MM.1S (cell line): ENCODE measurements around the gene CXCR3.

Experiments
- DNase-seq: peaks from one replicate; pipeline ENCODE4 v3.0.0-alpha.2; 2015
- H2AFZ ChIP-seq: fragments of 300-600 bp; sonication (generic); 2 replicates; pipeline ENCODE4 v1.6.0; 2016; ENCODE audit warnings: antibody characterized with exemption, low read length
- H3F3A ChIP-seq: fragments of 300-600 bp; sonication (generic); 2 replicates; pipeline ENCODE4 v1.6.1; 2016; ENCODE audit warnings: mild to moderate bottlenecking, antibody characterized with exemption, low read length, moderate library complexity, mixed read lengths; ENCODE audit not compliant: insufficient read depth
- H3K27ac ChIP-seq: fragments of 300-600 bp; sonication (generic); 2 replicates; pipeline ENCODE4 v1.5.1; 2016; ENCODE audit warnings: mild to moderate bottlenecking, low read length
- H3K27me3 ChIP-seq: fragments of 300-600 bp; sonication (generic); replicated peaks from 2 replicates; pipeline ENCODE4 v1.6.0; 2016; ENCODE audit warnings: low read length; ENCODE audit not compliant: insufficient read depth
- H3K36me3 ChIP-seq: fragments of 300-600 bp; sonication (generic); replicated peaks from 2 replicates; pipeline ENCODE4 v1.6.1; 2016; ENCODE audit warnings: mild to moderate bottlenecking, low read length, mixed read lengths; ENCODE audit not compliant: insufficient read depth
- H3K4me1 ChIP-seq: fragments of 300-600 bp; sonication (generic); 2 replicates; pipeline ENCODE4 v1.6.1; 2016; ENCODE audit warnings: low read length, mixed read lengths
- H3K4me2 ChIP-seq: fragments of 300-600 bp; sonication (generic); 2 replicates; pipeline ENCODE4 v1.6.0; 2016; ENCODE audit warnings: low read depth, low read length
- H3K4me3 ChIP-seq: fragments of 300-600 bp; sonication (generic); 2 replicates; pipeline ENCODE4 v1.5.1; 2016; ENCODE audit warnings: low read length, mixed read lengths
- H3K79me2 ChIP-seq: fragments of 300-600 bp; sonication (generic); 2 replicates; pipeline ENCODE4 v1.6.1; 2016; ENCODE audit warnings: mixed run types, low read length, mixed read lengths
- H3K9ac ChIP-seq: fragments of 300-600 bp; sonication (generic); 2 replicates; pipeline ENCODE4 v1.6.1; 2016; ENCODE audit warnings: low read length, mixed read lengths
- H3K9me2 ChIP-seq: fragments of 300-600 bp; sonication (generic); replicated peaks from 2 replicates; pipeline ENCODE4 v1.6.1; 2016; ENCODE audit warnings: mild to moderate bottlenecking, low read length, mixed read lengths; ENCODE audit not compliant: insufficient read depth
- H3K9me3 ChIP-seq: fragments of 300-600 bp; sonication (generic); replicated peaks from 2 replicates; pipeline ENCODE4 v1.6.1; 2016; ENCODE audit warnings: mild to moderate bottlenecking, low read length, mixed read lengths; ENCODE audit not compliant: insufficient read depth
- H4K20me1 ChIP-seq: fragments of 300-600 bp; sonication (generic); 2 replicates; pipeline ENCODE4 v1.6.1; 2016; ENCODE audit warnings: mild to moderate bottlenecking, low read length, moderate library complexity, mixed read lengths; ENCODE audit not compliant: insufficient read depth
- EZH2 ChIP-seq: fragments of 300-600 bp; sonication (generic); optimal IDR thresholded peaks from 2 replicates; pipeline ENCODE3; 2017; ENCODE audit warnings: low read depth, mild to moderate bottlenecking, antibody characterized with exemption, low read length, mixed read lengths
- EZH2phosphoT487 ChIP-seq: fragments of 300-600 bp; sonication (generic); IDR thresholded peaks from 2 replicates; pipeline ENCODE4 v1.6.1; 2018; ENCODE audit warnings: antibody characterized with exemption, low read length
- TF ChIP-seq, protein P1 (sequence below): fragments of 300-600 bp; sonication (generic); IDR thresholded peaks from 2 replicates; pipeline ENCODE4 v1.5.1; 2016; ENCODE audit warnings: antibody characterized with exemption, low read length, mixed read lengths

The CXCR3 gene

DNA sequence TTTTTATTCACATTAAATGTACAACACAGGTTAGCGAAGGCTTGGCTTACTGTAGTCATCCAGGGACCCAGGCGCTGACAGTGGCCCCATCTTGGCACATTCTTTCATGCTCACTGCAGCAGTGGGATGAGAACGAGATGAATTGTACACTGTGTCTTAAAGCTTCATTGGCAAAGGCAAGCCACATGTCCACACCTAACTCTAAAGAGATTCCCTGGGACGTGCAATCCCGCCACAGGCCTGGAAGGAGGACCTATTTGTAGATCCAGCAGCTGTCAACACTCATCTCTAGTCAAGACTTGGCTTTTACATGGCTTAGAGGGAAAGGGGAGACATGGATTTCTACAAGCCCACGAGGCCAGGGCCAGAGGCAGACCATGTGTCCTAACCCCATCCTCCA is 16.1 kb upstream of the CXCR3 start:
- Histone ChIP-seq H3K27ac (no peak overlapping the region), H3K9me3 (no peaks in the 10 kb centered on the region), H3K4me2 (no peak overlapping the region), H3K79me2 (no peaks in the 10 kb centered on the region), H2AFZ (no peak overlapping the region), H3K27me3 (no peaks in the 10 kb centered on the region), H3K36me3 (no peaks in the 10 kb centered on the region), H3K9me2 (no peaks in the 10 kb centered on the region), H3K9ac (no peak overlapping the region), H3K4me3 (no peak overlapping the region), H3K4me1 (peaks cover 34% of the 10 kb centered on the region), H3F3A (peaks cover 6% of the 10 kb centered on the region), H4K20me1 (no peaks in the 10 kb centered on the region)
- no peak for TF ChIP-seq EZH2
- TF ChIP-seq, protein P1, sequence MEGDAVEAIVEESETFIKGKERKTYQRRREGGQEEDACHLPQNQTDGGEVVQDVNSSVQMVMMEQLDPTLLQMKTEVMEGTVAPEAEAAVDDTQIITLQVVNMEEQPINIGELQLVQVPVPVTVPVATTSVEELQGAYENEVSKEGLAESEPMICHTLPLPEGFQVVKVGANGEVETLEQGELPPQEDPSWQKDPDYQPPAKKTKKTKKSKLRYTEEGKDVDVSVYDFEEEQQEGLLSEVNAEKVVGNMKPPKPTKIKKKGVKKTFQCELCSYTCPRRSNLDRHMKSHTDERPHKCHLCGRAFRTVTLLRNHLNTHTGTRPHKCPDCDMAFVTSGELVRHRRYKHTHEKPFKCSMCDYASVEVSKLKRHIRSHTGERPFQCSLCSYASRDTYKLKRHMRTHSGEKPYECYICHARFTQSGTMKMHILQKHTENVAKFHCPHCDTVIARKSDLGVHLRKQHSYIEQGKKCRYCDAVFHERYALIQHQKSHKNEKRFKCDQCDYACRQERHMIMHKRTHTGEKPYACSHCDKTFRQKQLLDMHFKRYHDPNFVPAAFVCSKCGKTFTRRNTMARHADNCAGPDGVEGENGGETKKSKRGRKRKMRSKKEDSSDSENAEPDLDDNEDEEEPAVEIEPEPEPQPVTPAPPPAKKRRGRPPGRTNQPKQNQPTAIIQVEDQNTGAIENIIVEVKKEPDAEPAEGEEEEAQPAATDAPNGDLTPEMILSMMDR, result no peak
- no peak for TF ChIP-seq EZH2phosphoT487
- no peak for DNase-seq

DNA sequence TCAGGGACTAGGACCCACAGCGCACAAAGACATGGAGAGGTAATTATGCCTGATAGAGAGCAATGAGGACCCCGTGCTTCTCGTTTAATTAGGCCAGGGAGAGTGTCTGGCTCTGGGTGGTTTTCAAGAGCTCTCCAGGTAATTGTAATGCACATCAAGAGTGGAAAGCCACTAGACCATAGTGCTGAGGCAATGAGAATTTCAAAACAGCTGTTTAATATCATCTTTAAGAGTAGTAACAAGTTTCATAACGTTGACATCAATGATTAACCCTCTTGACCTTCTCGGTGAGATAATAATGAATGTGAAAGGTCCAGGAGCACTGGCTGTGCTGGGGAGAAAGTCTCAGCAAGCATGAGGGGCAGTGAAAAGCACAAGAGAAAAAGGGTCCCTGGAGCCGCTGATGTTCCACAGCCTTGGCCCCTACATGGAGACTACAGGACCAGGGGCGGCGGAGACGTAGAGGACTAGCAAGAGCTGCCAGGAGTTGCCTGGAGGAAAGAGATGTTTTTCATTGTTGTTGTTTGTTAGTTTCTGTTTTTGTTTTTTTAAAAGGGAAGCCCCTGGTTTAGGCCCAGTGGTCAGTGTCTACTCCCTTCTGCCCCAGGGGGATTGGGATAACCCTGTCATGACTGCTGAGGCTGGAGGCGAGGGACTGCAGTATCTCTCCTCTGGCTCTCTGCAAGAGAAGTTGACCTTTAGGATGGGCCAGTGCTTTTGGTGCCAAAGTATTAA is 14.8 kb upstream of the CXCR3 start:
- Histone ChIP-seq H4K20me1 (no peaks in the 10 kb centered on the region), H3K4me2 (no peak overlapping the region), H3K9ac (no peak overlapping the region), H2AFZ (no peak overlapping the region), H3F3A (peaks cover 16% of the 10 kb centered on the region), H3K27ac (no peak overlapping the region), H3K9me2 (no peaks in the 10 kb centered on the region), H3K4me1 (peaks cover 43% of the 10 kb centered on the region), H3K4me3 (no peak overlapping the region), H3K79me2 (no peaks in the 10 kb centered on the region), H3K9me3 (no peaks in the 10 kb centered on the region), H3K27me3 (no peaks in the 10 kb centered on the region), H3K36me3 (no peaks in the 10 kb centered on the region)
- no peak for DNase-seq
- no peak for TF ChIP-seq EZH2
- TF ChIP-seq, protein P1, result no peak
- TF ChIP-seq EZH2phosphoT487, result no peak

DNA sequence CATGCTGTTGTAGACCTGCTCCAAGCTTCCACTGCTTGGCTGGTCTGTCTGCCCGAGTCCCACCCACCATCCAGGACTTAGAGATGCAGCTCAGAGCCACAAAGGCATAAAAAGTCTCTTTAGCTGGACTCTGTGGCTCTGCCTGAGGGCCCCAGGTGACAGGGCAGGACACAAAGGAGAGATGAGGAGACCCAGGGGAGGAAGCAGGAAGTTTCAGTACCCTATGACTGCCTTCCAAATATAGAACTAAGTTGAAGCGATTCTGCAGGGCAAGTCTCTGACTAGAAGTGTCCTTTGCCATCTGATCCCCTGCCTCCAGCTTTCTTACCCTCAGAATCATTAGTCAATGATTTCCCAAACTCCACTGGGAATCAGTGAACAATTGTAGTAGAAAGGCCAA is 11.2 kb upstream of the CXCR3 start:
- Histone ChIP-seq H3K9me3 (no peaks in the 10 kb centered on the region), H4K20me1 (no peaks in the 10 kb centered on the region), H3K79me2 (no peaks in the 10 kb centered on the region), H3K36me3 (no peaks in the 10 kb centered on the region), H3K4me1 (peaks cover 42% of the 10 kb centered on the region), H3F3A (peaks cover 30% of the 10 kb centered on the region), H3K9me2 (no peaks in the 10 kb centered on the region), H3K4me2 (peak overlapping the region; percentile 86), H3K4me3 (peak overlapping the region; percentile 1; the same call in 1 of the 2 replicates), H3K27ac (peak overlapping the region; percentile 97), H2AFZ (peak overlapping the region; percentile 35), H3K27me3 (no peaks in the 10 kb centered on the region), H3K9ac (peak overlapping the region; percentile 40; the same call in 1 of the 2 replicates)
- DNase-seq, result peak; percentile 61
- TF ChIP-seq, protein P1, result no peak
- TF ChIP-seq EZH2 (no peak), EZH2phosphoT487 (no peak)
